ENCODE measurements around the gene REC114.

REC114 gene

DNA sequence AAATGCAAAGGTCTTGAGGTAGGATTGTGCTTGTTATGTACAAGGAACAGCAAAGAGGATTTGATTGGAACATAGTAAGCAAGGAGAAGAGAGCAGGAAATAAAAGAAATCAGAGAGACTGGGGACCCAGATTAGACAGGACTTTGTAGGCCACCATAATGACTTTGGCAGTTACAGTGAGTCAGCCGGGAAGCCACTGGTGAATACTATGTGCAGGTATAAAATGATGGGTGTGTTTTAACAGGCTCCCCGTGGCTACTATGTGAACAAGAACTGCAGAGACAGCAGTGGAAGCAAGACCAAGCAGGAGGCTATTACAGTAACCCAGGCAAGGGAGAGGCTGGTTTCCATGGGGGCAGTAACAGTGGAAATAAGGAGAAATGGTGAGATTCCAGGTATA, 135.1 kb downstream of the REC114 start:
- no peaks in the 10 kb centered on the region for H3K9me3 ChIP-seq (ENCODE audit: control insufficient read depth in 1 of 2, low read length in 2 of 2)
- peaks cover 27 to 62% of the 10 kb centered on the region in 2 donors for H3K36me3 ChIP-seq (ENCODE audit: control insufficient read depth in 1 of 2, insufficient read depth in 2 of 2, low read length in 2 of 2)
- H3K4me1 ChIP-seq (ENCODE audit: control insufficient read depth in 1 of 2, insufficient read depth in 2 of 2, low read length in 2 of 2): peaks cover 0 to 11% of the 10 kb centered on the region in 2 donors
- H3K4me3 ChIP-seq (ENCODE audit: low read depth in 1 of 2, low read length in 2 of 2): no peak overlapping the region
- H3K27ac ChIP-seq (ENCODE audit: low read length): no peak overlapping the region
- H3K27me3 ChIP-seq (ENCODE audit: low read depth, low read length): no peaks in the 10 kb centered on the region

GRCh38 chr15:73582851-73583379, 140.0 kb downstream of the REC114 start:
- Histone ChIP-seq H3K27ac (ENCODE audit: low read length) (no peak overlapping the region), H3K9me3 (ENCODE audit: control insufficient read depth in 1 of 2, low read length in 2 of 2) (no peaks in the 10 kb centered on the region), H3K4me3 (ENCODE audit: low read depth in 1 of 2, low read length in 2 of 2) (no peak overlapping the region), H3K36me3 (ENCODE audit: control insufficient read depth in 1 of 2, insufficient read depth in 2 of 2, low read length in 2 of 2) (peaks cover 51 to 55% of the 10 kb centered on the region in 2 donors), H3K27me3 (ENCODE audit: low read depth, low read length) (no peaks in the 10 kb centered on the region), H3K4me1 (ENCODE audit: control insufficient read depth in 1 of 2, insufficient read depth in 2 of 2, low read length in 2 of 2) (no peaks in the 10 kb centered on the region)

DNA sequence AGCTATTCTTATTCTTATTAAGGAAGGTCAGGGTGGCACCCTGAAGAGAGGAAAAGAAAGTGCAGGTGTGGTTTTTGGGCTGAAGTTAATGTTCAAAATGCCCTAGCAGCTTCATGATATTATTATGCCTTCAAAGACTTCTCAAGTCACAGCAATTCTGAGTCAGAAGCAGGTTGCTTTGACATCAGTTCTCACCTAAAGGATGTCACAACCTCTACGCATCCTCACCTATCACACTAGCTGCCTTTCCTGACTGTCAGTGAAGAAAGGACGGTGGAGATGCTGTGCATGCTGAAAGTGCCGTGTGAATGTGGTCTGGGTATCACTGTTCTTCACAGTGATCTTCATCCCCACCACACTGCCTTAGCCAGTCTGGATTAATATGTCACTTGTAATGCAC, 140.6 kb downstream of the REC114 start:
- Histone ChIP-seq H3K4me3 (ENCODE audit: low read depth in 1 of 2, low read length in 2 of 2) (no peak overlapping the region), H3K9me3 (ENCODE audit: control insufficient read depth in 1 of 2, low read length in 2 of 2) (no peaks in the 10 kb centered on the region), H3K27ac (ENCODE audit: low read length) (no peak overlapping the region), H3K4me1 (ENCODE audit: control insufficient read depth in 1 of 2, insufficient read depth in 2 of 2, low read length in 2 of 2) (no peaks in the 10 kb centered on the region), H3K27me3 (ENCODE audit: low read depth, low read length) (no peaks in the 10 kb centered on the region), H3K36me3 (ENCODE audit: control insufficient read depth in 1 of 2, insufficient read depth in 2 of 2, low read length in 2 of 2) (peaks cover 53 to 56% of the 10 kb centered on the region in 2 donors)

GRCh38 chr15:73584699-73585420, 141.9 kb downstream of the REC114 start:
- Histone ChIP-seq H3K4me3 (ENCODE audit: low read depth in 1 of 2, low read length in 2 of 2) (no peak overlapping the region), H3K27ac (ENCODE audit: low read length) (no peak overlapping the region), H3K4me1 (ENCODE audit: control insufficient read depth in 1 of 2, insufficient read depth in 2 of 2, low read length in 2 of 2) (no peaks in the 10 kb centered on the region), H3K36me3 (ENCODE audit: control insufficient read depth in 1 of 2, insufficient read depth in 2 of 2, low read length in 2 of 2) (peaks cover 57 to 62% of the 10 kb centered on the region in 2 donors), H3K9me3 (ENCODE audit: control insufficient read depth in 1 of 2, low read length in 2 of 2) (no peaks in the 10 kb centered on the region), H3K27me3 (ENCODE audit: low read depth, low read length) (no peaks in the 10 kb centered on the region)

GRCh38 chr15:73585871-73586654, 143.1 kb downstream of the REC114 start:
- H3K36me3 ChIP-seq (ENCODE audit: control insufficient read depth in 1 of 2, insufficient read depth in 2 of 2, low read length in 2 of 2): peaks cover 58 to 59% of the 10 kb centered on the region in 2 donors
- no peak overlapping the region for H3K4me3 ChIP-seq (ENCODE audit: low read depth in 1 of 2, low read length in 2 of 2)
- H3K27me3 ChIP-seq (ENCODE audit: low read depth, low read length): no peaks in the 10 kb centered on the region
- H3K27ac ChIP-seq (ENCODE audit: low read length): no peak overlapping the region
- no peaks in the 10 kb centered on the region for H3K9me3 ChIP-seq (ENCODE audit: control insufficient read depth in 1 of 2, low read length in 2 of 2)
- H3K4me1 ChIP-seq (ENCODE audit: control insufficient read depth in 1 of 2, insufficient read depth in 2 of 2, low read length in 2 of 2): no peaks in the 10 kb centered on the region

DNA sequence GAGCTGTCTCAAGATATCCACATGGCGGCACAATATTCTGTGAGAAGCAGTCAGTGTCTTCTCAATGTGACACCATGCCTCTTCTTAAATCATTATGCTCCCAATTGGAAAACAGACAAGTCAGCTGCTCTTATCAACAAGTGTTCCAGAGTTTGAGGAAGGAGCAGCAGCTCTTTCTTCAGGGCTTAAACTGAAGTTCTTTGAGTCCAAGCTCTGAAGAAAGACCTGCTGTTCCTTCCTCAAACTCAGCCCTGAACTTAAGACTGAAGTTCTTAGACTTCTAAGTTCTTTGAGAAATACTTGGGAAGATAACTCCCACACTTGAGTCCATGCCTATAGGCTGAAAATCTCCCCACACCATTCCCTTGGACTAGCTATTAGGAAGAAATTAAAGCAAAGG, 146.8 kb downstream of the REC114 start:
- no peak overlapping the region for H3K27ac ChIP-seq (ENCODE audit: low read length)
- peaks cover 38 to 52% of the 10 kb centered on the region in 2 donors for H3K36me3 ChIP-seq (ENCODE audit: control insufficient read depth in 1 of 2, insufficient read depth in 2 of 2, low read length in 2 of 2)
- H3K27me3 ChIP-seq (ENCODE audit: low read depth, low read length): no peaks in the 10 kb centered on the region
- peaks cover 3 to 22% of the 10 kb centered on the region in 2 donors for H3K4me1 ChIP-seq (ENCODE audit: control insufficient read depth in 1 of 2, insufficient read depth in 2 of 2, low read length in 2 of 2)
- no peak overlapping the region for H3K4me3 ChIP-seq (ENCODE audit: low read depth in 1 of 2, low read length in 2 of 2)
- no peaks in the 10 kb centered on the region for H3K9me3 ChIP-seq (ENCODE audit: control insufficient read depth in 1 of 2, low read length in 2 of 2)

DNA sequence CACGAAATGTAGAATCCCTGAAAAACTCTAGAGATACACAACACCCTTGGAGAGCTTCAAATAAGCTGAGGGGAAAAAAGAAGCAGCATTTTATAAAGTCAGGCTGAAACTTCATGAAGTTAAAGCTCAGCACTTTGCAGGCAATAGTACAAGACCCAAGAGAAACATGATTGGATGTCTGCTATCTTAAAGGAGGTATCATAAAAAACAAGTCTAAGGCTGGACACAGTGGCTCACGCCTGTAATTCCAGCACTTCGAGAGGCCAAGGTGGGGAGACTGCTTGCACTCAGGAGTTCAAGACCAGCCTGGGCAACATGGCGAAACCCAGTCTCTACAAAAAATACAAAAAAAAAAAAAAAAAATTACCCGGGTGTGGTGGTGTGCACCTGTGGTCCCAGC, 147.3 kb downstream of the REC114 start:
- Histone ChIP-seq H3K9me3 (ENCODE audit: control insufficient read depth in 1 of 2, low read length in 2 of 2) (no peaks in the 10 kb centered on the region), H3K27ac (ENCODE audit: low read length) (no peak overlapping the region), H3K4me3 (ENCODE audit: low read depth in 1 of 2, low read length in 2 of 2) (no peak overlapping the region), H3K4me1 (ENCODE audit: control insufficient read depth in 1 of 2, insufficient read depth in 2 of 2, low read length in 2 of 2) (peaks cover 4 to 27% of the 10 kb centered on the region in 2 donors), H3K36me3 (ENCODE audit: control insufficient read depth in 1 of 2, insufficient read depth in 2 of 2, low read length in 2 of 2) (peaks cover 38 to 48% of the 10 kb centered on the region in 2 donors), H3K27me3 (ENCODE audit: low read depth, low read length) (no peaks in the 10 kb centered on the region)

GRCh38 chr15:73593304-73594074, 150.5 kb downstream of the REC114 start:
- Histone ChIP-seq H3K27me3 (ENCODE audit: low read depth, low read length) (no peaks in the 10 kb centered on the region), H3K36me3 (ENCODE audit: control insufficient read depth in 1 of 2, insufficient read depth in 2 of 2, low read length in 2 of 2) (peaks cover 19 to 25% of the 10 kb centered on the region in 2 donors), H3K4me3 (ENCODE audit: low read depth in 1 of 2, low read length in 2 of 2) (no peak overlapping the region), H3K9me3 (ENCODE audit: control insufficient read depth in 1 of 2, low read length in 2 of 2) (no peaks in the 10 kb centered on the region), H3K27ac (ENCODE audit: low read length) (no peak overlapping the region), H3K4me1 (ENCODE audit: control insufficient read depth in 1 of 2, insufficient read depth in 2 of 2, low read length in 2 of 2) (peaks cover 25 to 59% of the 10 kb centered on the region in 2 donors)

- Histone ChIP-seq H3K27ac (ENCODE audit: low read length) (no peak overlapping the region), H3K27me3 (ENCODE audit: low read depth, low read length) (no peaks in the 10 kb centered on the region), H3K4me1 (ENCODE audit: control insufficient read depth in 1 of 2, insufficient read depth in 2 of 2, low read length in 2 of 2) (peaks cover 25 to 65% of the 10 kb centered on the region in 2 donors), H3K4me3 (ENCODE audit: low read depth in 1 of 2, low read length in 2 of 2) (no peak overlapping the region), H3K9me3 (ENCODE audit: control insufficient read depth in 1 of 2, low read length in 2 of 2) (no peaks in the 10 kb centered on the region), H3K36me3 (ENCODE audit: control insufficient read depth in 1 of 2, insufficient read depth in 2 of 2, low read length in 2 of 2) (peaks cover 13 to 21% of the 10 kb centered on the region in 2 donors)
Measured at GRCh38 chr15:73594109-73594508, 151.1 kb downstream of the REC114 start.

GRCh38 chr15:73596174-73596573, 153.2 kb downstream of the REC114 start:
- H3K9me3 ChIP-seq (ENCODE audit: control insufficient read depth in 1 of 2, low read length in 2 of 2): no peaks in the 10 kb centered on the region
- no peaks in the 10 kb centered on the region for H3K27me3 ChIP-seq (ENCODE audit: low read depth, low read length)
- H3K36me3 ChIP-seq (ENCODE audit: control insufficient read depth in 1 of 2, insufficient read depth in 2 of 2, low read length in 2 of 2): peaks cover 3 to 12% of the 10 kb centered on the region in 2 donors
- H3K4me3 ChIP-seq (ENCODE audit: low read depth in 1 of 2, low read length in 2 of 2): no peak overlapping the region
- peaks cover 35 to 86% of the 10 kb centered on the region in 2 donors for H3K4me1 ChIP-seq (ENCODE audit: control insufficient read depth in 1 of 2, insufficient read depth in 2 of 2, low read length in 2 of 2)
- peak overlapping the region; percentile 49 for H3K27ac ChIP-seq (ENCODE audit: low read length)

All from muscle layer of duodenum (tissue), 2 donors.